GM21737 (cell line): ENCODE measurements around the gene FAM174A.
"Not testable (repeated sequence)": the region's sequence is repeated elsewhere in the genome, so short reads cannot be mapped to it uniquely, and the experiment has no call there.

Source experiments
- ATAC-seq: cut with Tn5 transposase; IDR thresholded peaks from one replicate; pipeline ENCODE4 v1.9.1; 2021; ENCODE audit warnings: mild to moderate bottlenecking, moderate library complexity; ENCODE audit not compliant: unreplicated experiment

Gene FAM174A

DNA sequence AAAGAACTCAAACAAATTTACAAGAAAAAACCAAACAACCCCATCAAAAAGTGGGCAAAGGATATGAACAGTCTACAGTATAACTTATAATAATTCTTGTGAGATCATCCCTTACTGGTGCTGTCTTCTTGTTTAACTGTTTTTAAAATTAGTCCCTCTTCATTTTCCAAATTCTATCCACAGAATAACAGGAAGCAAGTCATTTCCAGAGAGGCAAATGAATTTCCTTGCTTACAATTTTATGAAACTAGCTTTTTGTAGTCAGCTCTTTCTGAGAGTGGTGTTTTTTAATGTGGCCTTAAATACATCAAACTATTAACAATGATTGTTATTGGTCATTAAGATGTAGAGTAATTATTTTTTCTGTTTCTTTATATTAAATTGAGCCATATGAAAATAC is 40.6 kb downstream of the FAM174A start:
- ATAC-seq, result no peak

DNA sequence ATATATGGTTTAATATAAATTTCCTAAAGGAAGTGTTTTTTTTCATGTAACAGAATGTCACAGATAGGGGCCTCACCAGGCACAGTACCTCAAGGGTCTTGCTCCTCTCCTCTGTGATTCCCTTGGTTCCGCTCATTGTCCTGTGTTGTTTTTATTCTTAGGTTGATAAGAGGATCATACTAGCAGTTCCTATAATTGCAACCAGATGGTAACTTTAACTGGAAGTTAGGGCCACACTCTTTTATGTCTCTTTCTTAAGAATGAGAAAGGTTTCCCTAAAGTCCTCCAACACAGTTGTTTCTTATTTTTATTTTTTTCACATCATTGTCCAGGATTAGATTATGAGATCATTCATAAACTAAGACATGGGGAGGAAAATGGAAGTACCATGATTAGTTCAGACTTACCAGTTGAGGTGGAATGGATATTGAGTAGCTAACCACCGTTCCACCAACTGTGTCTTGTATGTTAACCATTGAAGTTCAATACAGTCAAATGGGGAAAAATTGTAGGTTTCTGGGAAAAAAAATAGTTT is 41.1 kb downstream of the FAM174A start:
- ATAC-seq, result no peak

DNA sequence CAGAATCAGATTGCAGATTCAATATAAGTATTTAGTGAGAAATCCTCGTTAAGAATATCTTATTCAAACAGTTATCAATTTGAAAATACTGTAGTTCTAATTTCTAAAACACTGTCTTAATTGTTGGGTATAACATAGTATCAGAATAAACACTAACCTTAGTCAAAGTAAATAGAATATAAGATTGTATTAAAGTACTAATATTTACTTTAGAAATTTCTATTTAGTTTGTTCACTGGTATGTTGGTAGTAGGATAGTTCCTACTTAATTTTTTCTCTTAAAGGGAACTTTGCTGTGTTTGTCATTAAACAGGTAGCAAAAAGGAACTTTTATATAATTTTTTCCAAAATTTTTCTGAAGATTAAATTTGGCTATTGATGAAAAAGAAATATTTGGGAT is 42.3 kb downstream of the FAM174A start:
- ATAC-seq, result no peak

DNA sequence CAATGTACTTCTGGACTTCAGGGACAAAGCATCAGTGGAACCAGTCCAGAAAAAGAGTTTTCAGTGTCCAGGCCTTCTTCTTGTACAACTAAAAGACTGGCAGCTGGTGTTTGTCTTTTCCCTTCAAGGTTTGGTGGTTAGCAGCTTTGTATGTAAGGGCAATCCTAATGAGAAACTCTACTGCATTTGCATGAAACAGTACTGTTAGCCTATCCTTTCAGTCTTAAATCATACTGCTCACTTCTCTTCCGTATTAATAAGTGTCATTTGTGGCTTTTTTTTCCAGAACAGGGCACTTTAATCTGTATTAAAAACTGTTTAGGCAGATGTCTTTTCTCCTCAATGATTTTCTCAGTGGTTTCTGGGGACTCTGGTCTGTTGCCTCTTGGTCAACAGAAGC is 48.9 kb downstream of the FAM174A start:
- ATAC-seq, result peak; percentile 98

DNA sequence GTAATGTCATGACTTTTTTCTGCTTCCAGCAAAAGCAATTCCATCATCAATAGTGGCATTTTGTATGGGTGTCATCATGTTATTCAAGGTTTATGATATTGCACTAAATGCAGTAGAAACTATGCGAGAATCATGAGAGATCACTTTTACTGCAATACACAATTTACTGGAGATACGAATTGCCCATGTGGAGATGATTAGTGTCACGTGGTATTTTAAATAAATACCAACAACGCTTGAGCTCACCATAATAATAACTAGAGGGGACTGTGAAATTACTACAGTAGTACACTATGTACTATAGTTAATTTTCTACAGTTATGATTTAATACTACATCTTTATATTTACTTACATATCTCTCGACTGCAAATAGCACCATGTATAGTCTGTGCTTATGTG is 49.7 kb downstream of the FAM174A start:
- no peak for ATAC-seq

DNA sequence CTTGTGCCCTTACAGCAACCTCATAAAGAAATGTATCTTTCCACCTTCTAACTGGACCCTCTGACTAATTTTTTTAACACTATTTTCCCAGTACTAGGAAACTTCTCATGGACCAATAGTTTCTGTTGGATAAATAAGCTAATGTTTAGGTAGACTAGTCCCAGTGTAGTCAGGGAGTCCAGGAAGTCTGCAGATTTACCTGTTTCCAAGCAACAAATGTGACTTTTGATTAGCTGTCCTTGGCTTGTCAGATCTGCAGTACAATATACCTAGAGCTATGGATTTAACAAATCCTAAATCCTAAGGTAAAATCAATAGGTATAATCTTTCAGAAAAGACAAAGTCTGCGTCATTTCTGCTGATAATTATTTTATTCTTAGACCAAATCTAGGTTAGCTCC is 55.7 kb downstream of the FAM174A start:
- no peak for ATAC-seq

DNA sequence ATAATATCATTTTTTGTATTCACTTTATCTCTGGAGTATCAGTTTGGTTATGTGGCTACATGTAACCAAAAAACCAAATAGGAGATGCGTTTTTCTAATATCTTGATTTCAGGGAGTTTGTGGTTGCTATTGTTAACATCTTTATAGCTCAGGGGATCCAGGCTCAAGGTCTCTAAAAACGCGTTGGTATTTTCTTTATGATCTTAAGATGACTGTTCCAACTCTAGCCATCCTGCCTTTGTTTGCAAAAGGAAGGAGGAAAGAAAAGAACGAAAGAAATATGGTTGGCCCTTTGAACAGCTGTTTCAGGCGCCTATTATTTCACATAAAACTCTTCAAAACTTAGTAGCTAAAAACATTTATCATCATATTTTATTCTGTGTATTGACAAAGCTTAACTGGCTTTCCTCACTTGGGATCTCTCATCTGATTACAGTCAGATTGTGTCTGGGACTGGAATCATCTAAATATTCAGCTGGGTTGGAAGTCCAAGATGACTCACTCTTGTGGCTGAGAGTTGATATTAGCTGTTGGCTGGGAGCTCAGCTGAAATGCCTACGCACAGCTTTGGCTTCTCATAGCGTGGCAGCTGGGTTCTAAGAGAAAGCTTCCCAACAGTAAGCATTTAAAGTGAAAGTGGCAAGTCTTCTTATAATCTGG is 60.1 kb downstream of the FAM174A start:
- ATAC-seq, result no peak

DNA sequence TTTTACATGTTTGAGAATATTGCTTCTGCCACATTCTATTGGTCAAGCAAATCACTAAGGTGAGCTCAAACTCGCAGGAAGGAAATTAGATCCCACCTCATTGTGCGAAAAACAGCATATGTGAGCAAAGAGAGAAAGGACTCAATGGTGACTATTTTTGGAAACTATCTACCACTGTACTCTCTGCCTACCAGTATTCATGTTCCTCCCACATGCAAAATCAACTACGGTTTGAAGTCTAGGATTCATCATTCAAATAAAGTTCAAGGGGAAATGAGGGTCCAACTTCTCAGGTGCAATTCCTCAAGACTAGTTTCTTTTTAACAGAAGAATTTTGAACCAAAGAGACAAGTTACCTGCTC is 60.6 kb downstream of the FAM174A start:
- no peak for ATAC-seq

DNA sequence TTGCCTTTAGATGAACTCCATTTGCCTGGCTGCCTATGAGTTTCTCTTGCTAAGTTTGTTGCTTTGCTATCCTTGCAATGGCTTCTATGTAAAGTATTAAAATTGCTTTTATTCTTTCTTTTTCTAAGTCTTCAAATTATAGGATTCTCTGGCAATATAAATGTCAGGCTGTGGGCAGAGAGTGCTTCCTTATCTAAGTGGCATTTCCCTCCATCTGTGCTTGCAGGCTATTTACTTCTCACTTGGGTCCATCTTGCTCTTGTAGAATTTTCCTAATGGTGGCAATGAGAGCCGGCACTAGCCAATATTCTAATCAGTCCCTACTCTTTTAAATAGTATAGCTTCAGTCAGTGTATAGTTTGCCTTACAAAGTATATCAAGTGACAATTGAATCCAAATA is 63.3 kb downstream of the FAM174A start:
- ATAC-seq, result no peak

DNA sequence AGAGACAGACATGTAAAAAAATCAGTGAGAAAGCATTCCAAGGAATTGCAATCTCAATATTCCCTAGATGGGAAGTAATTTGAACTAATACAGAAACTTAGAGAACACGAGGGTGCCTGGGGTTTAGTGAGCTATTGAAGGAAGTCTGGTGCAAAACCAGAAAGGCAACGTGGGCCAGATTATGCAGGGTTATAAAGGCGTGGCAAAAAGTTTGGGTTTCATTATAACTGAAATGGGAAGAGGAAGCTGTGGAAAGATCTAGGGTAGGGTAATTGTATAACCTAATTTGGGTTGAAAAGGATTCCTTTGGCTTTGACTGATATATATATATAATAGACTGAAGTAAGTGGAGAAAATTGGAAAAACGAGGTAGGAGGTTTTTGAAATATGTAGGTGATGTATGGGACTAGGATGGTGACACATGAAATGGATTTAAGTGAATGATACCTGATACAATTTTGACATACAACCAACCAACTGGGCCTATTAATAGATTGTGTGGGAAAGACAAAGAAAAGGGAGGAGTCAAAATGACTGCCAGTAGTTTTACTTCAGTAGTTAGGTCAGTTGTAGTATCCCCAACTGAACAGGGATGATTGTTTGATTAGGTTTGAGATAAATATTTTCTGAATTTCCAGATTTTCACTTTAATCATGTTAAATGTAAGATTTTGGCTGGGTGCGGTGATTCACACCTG is 65.3 kb downstream of the FAM174A start:
- no peak for ATAC-seq

DNA sequence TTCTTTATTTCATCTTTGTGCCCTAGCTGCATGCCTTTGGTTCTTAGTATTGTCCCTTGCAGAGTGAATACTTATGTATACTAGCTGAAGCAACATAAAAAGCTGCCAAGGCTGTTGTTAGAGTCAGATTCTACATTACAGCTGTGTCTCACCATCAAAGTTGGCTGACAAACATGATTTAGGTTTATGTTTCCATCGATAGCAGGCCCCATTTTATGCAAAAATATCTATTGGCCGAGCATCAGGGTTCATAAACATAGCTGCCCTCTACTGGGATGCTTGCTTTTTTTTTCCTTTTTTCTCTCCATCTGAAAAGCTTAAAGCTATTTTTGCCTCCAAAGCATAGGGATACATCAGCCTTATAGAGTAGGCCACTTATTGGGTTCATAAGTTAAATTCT is 68.0 kb downstream of the FAM174A start:
- no peak for ATAC-seq

DNA sequence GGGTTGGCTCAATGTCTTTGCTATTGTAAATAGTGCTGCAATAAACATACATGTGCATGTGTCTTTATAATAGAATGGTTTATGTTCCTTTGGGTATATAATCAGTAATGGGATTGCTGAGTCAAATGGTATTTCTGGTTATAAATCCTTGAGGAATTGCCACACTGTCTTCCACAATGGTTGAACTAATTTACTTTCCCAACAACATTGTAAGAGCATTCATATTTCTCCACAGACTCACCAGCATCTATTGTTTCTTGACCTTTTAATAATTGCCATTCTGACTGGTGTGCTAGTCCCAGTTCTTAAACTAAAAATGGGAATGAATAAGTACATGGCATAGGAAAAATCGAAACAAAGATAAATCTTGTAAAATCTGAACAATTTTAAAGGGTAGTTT is 68.8 kb downstream of the FAM174A start:
- ATAC-seq, result not testable (repeated sequence)

DNA sequence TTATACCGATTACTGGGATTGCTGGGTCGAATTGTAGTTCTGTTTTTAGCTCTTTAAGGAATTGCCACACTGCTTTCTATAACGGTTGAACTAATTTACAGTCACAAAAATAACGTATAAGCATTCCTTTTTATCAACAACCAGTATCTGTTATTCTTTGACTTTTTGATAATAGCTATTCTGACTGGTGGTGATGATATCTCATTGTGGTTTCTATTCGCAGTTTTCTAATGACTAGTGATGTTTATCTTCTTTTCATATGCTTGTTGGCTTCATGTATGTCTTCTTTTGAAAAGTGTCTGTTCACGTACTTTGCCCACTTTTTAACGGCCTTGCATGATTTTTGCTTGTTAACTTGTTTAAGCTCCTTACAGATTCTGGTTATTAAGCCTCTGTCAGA is 74.4 kb downstream of the FAM174A start:
- ATAC-seq, result no peak

DNA sequence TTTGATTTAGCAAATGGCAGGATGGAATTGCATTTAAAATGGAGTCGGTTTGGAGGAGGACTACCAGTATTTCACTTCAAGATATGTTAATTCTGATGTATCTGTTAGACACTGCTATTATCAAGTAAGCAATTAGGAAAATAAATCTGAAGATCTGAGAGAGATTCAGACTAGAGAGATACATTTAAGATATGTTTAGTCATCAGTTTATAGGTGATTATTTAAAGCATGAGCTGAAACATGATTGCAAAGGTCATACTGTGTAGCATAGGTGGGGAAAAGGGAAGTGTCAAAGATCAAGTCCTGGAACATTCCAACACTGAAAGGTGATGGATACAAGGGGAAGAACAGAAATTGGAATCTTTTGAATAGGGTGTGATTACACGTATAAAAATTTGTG is 79.1 kb downstream of the FAM174A start:
- no peak for ATAC-seq

DNA sequence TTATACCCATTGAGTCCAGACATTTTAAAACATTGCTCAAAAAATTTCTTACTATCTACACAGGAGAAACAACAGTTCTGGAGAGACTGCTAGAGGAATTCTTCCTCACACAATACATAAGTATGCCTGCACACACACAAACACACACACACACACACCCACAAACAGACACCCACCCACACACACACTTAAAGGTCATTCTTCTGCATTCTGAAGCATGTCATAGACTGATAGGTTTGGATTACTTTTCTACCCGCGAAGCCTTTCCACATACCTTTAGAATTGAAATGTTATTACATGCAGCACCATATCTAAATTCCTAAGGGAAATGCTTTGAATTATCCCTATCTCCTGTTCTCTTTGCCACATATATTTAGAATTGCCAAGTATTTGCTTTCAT is 80.2 kb downstream of the FAM174A start:
- no peak for ATAC-seq

DNA sequence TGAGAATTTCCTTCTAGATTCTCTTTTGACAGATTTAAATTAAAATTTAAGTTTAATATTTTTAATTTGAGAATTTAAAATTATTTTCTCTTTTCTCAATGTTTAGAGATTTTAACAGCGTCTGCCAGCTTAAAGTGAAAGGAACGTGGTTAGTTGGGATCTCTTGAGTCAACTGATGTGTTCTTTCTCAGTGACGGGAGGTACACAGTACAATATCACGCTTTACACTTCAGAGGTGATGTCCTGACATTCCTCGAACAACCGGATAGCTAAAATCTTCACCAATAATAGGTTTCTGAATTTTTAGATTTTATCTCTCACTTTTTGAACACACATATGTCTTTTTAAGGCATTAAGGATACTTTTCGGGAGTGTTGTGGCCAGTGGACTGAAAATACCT is 81.1 kb downstream of the FAM174A start:
- no peak for ATAC-seq

DNA sequence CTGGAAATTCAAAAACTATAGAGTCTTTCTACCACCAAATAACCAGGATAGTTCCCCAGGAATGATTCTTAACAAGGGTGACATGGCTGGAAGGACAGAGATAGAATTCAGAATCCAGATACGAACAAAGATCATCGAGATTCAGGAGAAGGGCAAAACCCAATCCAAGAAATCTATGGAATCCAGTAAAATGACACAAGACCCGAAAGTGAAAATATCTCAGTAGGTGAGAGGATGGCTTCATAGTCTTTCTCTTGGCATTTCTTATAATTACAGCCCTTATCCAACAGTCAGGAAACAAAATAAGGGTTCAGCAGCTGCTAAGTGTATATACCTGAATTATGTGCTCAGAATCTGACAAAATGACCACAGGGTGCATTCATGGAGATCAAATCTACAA is 81.8 kb downstream of the FAM174A start:
- ATAC-seq, result no peak

DNA sequence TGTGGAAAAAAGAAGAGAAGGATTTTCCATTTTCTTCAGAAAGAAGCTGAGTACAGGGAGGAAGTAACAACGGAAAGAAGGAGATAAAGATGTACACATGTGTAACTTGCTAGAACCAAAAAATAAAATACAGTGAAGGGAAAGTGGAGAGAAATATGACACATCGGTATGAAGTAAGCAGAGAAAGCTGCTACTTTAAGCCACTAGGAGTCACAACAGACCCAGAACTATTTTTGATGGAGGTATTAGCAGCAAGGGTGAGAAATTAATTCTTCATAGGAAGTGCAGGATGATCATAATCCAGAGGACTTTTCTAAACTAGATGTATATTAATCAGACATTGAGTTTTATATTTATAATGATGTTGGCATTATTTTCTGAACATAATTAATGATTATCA is 88.5 kb downstream of the FAM174A start:
- no peak for ATAC-seq

DNA sequence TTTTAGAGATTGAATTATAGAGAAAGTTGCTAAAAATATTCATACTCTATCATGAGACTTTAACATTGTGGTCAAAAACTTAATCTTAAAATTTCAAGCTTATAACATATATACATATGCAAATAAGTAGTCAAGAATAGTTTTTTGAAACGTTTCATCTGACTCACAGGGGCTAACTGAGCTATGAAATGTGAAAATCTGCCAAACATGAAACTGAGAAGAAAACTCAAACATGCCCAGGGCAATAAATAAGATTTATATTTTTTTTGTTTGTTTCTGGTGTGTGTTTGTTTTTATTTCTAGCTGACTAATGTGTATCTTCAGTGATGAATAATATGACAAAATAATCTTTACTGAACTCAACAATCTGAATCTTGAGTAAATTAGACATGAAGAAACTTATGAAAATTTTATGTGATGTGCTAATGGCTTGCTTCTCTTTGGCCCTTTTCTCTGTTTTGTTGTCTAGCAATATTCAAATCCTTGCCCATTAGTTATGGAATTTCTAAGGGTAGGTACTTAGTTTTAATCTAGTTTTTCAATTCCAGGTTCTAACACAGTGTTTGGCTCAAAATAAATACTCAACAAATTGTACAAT is 99.9 kb downstream of the FAM174A start:
- ATAC-seq, result peak; percentile 75
